ENCODE measurements around the gene GYS1. TPM values are rescaled to one million over a fixed set of nuclear protein-coding genes. Genes with fewer than 3 reads are reported as not detected.

Gene GYS1
- total RNA-seq, 2 experiments from 2014 or later, result 58.1 to 58.7 TPM

DNA sequence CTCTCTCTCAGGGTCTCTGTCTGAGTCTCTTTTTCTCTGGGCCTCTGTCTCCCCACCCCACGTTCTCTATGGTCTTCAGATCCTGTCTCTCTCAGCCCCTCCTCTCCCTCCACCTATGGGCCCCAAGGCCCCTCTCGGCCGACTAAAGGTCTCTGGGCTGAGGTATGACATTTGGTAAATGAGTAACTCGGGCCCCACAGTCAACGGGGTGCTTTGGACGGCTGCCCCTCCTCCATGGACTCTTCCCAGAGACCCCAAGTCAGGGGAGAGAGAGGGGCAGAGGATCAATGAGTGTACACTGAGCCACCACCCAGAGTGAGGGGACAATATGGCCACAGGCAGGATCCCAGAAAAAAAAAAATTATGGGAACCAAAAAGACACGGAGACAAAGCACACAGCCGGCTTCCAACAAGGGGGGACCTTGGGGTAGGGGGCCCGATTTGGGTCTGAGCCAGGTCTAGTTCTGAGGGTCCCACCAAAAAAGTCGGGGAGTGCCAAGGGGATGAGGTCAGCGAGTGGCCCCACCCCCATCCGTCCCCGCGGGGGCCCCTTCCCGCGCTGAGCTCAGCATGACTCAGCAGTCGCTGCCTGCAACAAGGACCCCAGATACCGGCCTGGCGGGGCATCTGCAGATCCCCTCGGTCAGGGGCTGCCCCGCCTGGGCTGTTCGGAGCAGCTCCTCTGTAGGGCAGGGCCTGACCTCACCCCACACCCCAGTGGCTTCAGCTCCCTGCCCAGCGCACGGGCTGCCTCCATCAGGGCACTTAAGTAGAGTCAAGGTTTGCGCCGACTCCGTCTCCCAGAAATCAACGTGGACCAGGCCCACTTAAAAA lies 29.5 kb downstream of the GYS1 start:
- intact Hi-C loops (cut with micrococcal nuclease), result loop anchor here (10.0 kb wide), 1 partner anchor 89 kb away; the partner anchor contains the start of gene PPP1R15A
- H3K4me3 Mint-ChIP-seq, result peak overlapping the region; percentile 98
- ATAC-seq (peak; percentile 38), DNase-seq (peak; percentile 91)
- no peaks in the 10 kb centered on the region for H3K27me3 Mint-ChIP-seq
- POLR2A ChIA-PET, result interaction anchor here (0.8 to 6.2 kb wide), 7 partner anchors 9 to 153 kb away, joined by 3 to 53 read pairs (median 4); partner anchors contain the start of genes BAX, NUCB1, PPP1R15A and RUVBL2
- TF ChIP-seq, protein P1, sequence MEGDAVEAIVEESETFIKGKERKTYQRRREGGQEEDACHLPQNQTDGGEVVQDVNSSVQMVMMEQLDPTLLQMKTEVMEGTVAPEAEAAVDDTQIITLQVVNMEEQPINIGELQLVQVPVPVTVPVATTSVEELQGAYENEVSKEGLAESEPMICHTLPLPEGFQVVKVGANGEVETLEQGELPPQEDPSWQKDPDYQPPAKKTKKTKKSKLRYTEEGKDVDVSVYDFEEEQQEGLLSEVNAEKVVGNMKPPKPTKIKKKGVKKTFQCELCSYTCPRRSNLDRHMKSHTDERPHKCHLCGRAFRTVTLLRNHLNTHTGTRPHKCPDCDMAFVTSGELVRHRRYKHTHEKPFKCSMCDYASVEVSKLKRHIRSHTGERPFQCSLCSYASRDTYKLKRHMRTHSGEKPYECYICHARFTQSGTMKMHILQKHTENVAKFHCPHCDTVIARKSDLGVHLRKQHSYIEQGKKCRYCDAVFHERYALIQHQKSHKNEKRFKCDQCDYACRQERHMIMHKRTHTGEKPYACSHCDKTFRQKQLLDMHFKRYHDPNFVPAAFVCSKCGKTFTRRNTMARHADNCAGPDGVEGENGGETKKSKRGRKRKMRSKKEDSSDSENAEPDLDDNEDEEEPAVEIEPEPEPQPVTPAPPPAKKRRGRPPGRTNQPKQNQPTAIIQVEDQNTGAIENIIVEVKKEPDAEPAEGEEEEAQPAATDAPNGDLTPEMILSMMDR (IDR thresholded peaks at IDR 0.05), result no peak
- no peaks in the 10 kb centered on the region for H3K9me3 Mint-ChIP-seq
- peak overlapping the region; percentile 100 for H3K27ac Mint-ChIP-seq
- peaks cover 42% of the 10 kb centered on the region for H3K36me3 Mint-ChIP-seq (ENCODE audit: low read depth)
- CTCF ChIA-PET, result interaction anchor here (0.6 to 1.5 kb wide), 3 partner anchors 8 to 127 kb away, joined by 3 to 5 read pairs (median 3); partner anchors contain the start of gene HSD17B14
- peaks cover 60% of the 10 kb centered on the region for H3K4me1 Mint-ChIP-seq (ENCODE audit: low read depth)

DNA sequence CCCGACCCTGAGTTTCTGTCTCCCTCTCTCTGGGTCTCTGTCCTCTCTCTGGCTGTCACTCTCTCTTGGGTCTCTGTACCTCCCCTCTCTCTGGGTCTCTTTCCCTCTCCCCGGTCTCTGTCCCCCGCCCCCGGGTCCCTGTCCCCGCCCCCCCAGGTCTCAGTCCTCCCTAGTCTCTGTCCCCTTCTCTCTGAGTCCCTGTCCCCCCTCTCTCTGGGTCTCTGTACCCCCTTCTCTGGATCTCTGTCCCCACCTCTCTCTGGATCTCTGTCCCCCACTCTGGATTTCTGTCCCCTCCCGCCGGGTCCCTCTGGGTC lies 30.3 kb downstream of the GYS1 start:
- H3K9me3 Mint-ChIP-seq, result no peaks in the 10 kb centered on the region
- TF ChIP-seq, protein P1 (IDR thresholded peaks at IDR 0.05), result no peak
- peaks cover 60% of the 10 kb centered on the region for H3K4me1 Mint-ChIP-seq (ENCODE audit: low read depth)
- POLR2A ChIA-PET, result interaction anchor here (0.7 to 1.5 kb wide), 4 partner anchors 8 to 90 kb away, joined by 3 to 5 read pairs (median 4); partner anchors contain the start of gene PPP1R15A
- CTCF ChIA-PET, result interaction anchor here (0.8 to 1.1 kb wide), 3 partner anchors 8 to 175 kb away, joined by 3 to 6 read pairs (median 4); no protein-coding TSS in a partner anchor
- DNase-seq, result no peak
- peak overlapping the region; percentile 98 for H3K4me3 Mint-ChIP-seq
- H3K27ac Mint-ChIP-seq, result peak overlapping the region; percentile 100
- intact Hi-C loops (cut with micrococcal nuclease), result loop anchor here (10.0 kb wide), 1 partner anchor 88 kb away; the partner anchor contains the start of gene PPP1R15A
- peaks cover 45% of the 10 kb centered on the region for H3K36me3 Mint-ChIP-seq (ENCODE audit: low read depth)
- no peak for ATAC-seq
- no peaks in the 10 kb centered on the region for H3K27me3 Mint-ChIP-seq

DNA sequence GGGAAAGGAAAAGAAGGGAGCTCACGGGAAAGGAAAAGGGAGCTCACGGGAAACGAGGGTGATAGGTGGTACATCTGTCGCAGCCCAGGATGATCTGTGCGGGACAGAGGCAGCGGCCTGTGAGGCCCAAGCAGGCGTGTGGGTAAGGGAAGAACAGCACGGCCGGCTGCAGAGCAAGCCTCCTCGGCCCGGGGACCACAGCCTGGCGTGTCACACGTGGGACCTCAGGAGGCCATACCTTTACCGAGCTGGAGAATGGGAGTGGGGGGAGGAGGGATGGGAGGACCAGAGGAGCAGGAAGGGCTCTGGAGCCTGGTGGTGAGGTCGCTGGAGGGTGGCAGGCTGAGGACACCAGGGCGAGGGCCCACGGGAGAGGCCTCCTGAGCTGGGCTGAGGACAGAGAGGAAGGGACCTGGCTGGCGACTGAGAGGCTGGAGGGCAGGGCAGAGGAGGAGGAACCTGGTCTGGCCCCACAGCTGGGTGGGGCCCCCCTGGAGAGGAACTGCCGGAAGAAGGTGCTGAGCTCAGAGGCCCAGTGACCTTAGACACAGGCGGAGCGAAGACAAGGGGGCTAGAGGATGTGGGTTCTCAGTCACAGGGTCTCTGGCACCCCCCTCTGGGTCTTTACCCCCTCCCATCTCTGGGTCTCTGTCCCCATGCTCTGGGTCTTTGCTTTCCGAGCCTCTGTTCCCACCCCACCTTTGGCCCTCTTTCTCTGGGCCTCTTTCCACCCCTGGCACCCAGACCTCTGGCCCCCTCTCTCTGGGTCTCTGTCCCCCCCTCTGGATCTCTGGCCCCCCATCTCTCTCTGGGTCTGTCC lies 30.9 kb downstream of the GYS1 start:
- POLR2A ChIA-PET, result interaction anchor here (0.7 to 1.5 kb wide), 7 partner anchors 8 to 90 kb away, joined by 3 to 6 read pairs (median 4); partner anchors contain the start of gene PPP1R15A
- Mint-ChIP-seq H3K27me3 (no peaks in the 10 kb centered on the region), H3K9me3 (no peaks in the 10 kb centered on the region), H3K36me3 (ENCODE audit: low read depth) (peaks cover 45% of the 10 kb centered on the region), H3K4me3 (peak overlapping the region; percentile 98), H3K27ac (peak overlapping the region; percentile 100), H3K4me1 (ENCODE audit: low read depth) (peaks cover 60% of the 10 kb centered on the region)
- DNase-seq, result peak; percentile 80
- intact Hi-C loops (cut with micrococcal nuclease), result loop anchor here (10.0 kb wide), 1 partner anchor 87 kb away; the partner anchor contains the start of gene PPP1R15A
- peak; percentile 40 for ATAC-seq
- CTCF ChIA-PET, result interaction anchor here (0.8 to 1.1 kb wide), 3 partner anchors 8 to 174 kb away, joined by 3 to 6 read pairs (median 4); no protein-coding TSS in a partner anchor
- TF ChIP-seq, protein P1 (IDR thresholded peaks at IDR 0.05), result no peak

DNA sequence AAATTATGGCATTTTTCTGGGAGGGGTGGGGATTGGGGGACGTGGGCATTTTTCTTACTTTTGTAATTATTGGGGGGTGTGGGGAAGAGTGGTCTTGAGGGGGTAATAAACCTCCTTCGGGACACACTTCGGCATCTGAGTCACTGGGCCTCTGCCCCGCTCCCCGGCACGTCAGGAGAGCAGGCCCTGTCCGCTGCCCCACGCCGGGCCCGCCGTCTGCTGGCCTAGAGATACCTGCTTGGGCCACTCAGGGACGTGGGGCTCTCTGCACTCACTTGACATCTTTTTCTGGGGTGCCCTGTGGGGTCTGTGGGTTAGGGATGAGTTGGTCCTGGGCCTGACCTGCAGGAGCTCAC lies 31.5 kb downstream of the GYS1 start:
- Mint-ChIP-seq H3K4me1 (ENCODE audit: low read depth) (peaks cover 57% of the 10 kb centered on the region), H3K9me3 (no peaks in the 10 kb centered on the region), H3K27me3 (no peaks in the 10 kb centered on the region), H3K36me3 (ENCODE audit: low read depth) (peaks cover 44% of the 10 kb centered on the region), H3K4me3 (peak overlapping the region; percentile 98), H3K27ac (peak overlapping the region; percentile 100)
- intact Hi-C loops (cut with micrococcal nuclease), result loop anchor here (10.0 kb wide), 1 partner anchor 87 kb away; the partner anchor contains the start of gene PPP1R15A
- TF ChIP-seq, protein P1 (IDR thresholded peaks at IDR 0.05), result no peak
- no peak for ATAC-seq
- CTCF ChIA-PET, result interaction anchor here (1.1 kb wide), 1 partner anchor 174 kb away, joined by 6 read pairs; no protein-coding TSS in a partner anchor
- DNase-seq, result no peak
- POLR2A ChIA-PET, result interaction anchor here (1.0 to 1.5 kb wide), 5 partner anchors 8 to 89 kb away, joined by 3 to 6 read pairs (median 4); partner anchors contain the start of gene PPP1R15A

Measured in activated CD8-positive, alpha-beta T cell treated with anti-CD3 and anti-CD28 coated beads for 36 hours (primary cell).